Liver (tissue), 3 donors: Measurements from ENCODE around the gene ATOX1.

Source experiments
- CTCF ChIP-seq: fragments of 150-350 bp; IDR thresholded peaks from 2 replicates; pipeline ENCODE4 v1.5.1; 2017; ENCODE audit warnings: improper control_type of control experiment, low read depth, low read length; ENCODE audit not compliant: missing input control
- FOXA1 ChIP-seq: IDR thresholded peaks from 2 replicates; pipeline ENCODE4 v1.6.1; 2016; ENCODE audit warnings: antibody characterized with exemption
- GABPA ChIP-seq, 2 donors: IDR thresholded peaks in 1 of 2; conservative IDR thresholded peaks in 1 of 2; 2 replicates each; pipeline ENCODE4 v1.6.1; 2016; ENCODE audit warnings: antibody characterized with exemption in 2 of 2, mild to moderate bottlenecking in 1 of 2, moderate library complexity in 1 of 2
- JUND ChIP-seq, 2 donors: IDR thresholded peaks; 2 replicates each; pipeline ENCODE4 v1.6.1; 2016; ENCODE audit warnings: antibody characterized with exemption in 2 of 2
- NR2F2 ChIP-seq: IDR thresholded peaks from 2 replicates; pipeline ENCODE4 v1.6.1; 2016; ENCODE audit warnings: antibody characterized with exemption
- REST ChIP-seq: IDR thresholded peaks from 2 replicates; pipeline ENCODE4 v1.6.1; 2016; ENCODE audit warnings: antibody characterized with exemption, mild to moderate bottlenecking
- RXRA ChIP-seq, 2 donors: IDR thresholded peaks; 2 replicates each; pipeline ENCODE4 v1.6.1; 2017 to 2018; ENCODE audit warnings: antibody characterized with exemption in 2 of 2, mild to moderate bottlenecking in 1 of 2
- SP1 ChIP-seq: IDR thresholded peaks from 2 replicates; pipeline ENCODE4 v1.6.1; 2018; ENCODE audit warnings: antibody characterized with exemption, mild to moderate bottlenecking
- TAF1 ChIP-seq: conservative IDR thresholded peaks from 2 replicates; pipeline ENCODE4 v1.6.1; 2016; ENCODE audit warnings: antibody characterized with exemption, mild to moderate bottlenecking
- YY1 ChIP-seq: IDR thresholded peaks from 2 replicates; pipeline ENCODE4 v1.6.1; 2016; ENCODE audit warnings: antibody characterized with exemption, mild to moderate bottlenecking
- TF ChIP-seq, protein P1 (sequence below): IDR thresholded peaks from 2 replicates; pipeline ENCODE4 v1.6.1; 2016; ENCODE audit warnings: antibody characterized with exemption
- TF ChIP-seq, protein P2 (sequence below): IDR thresholded peaks from 2 replicates; pipeline ENCODE4 v1.6.1; 2016; ENCODE audit warnings: antibody characterized with exemption
- donor health status: healthy.
- donor health status: healthy.

GRCh38 chr5:151734064-151734408 is 24.4 kb downstream of the ATOX1 start:
- TF ChIP-seq REST (no peak), CTCF (no peak), FOXA1 (no peak), JUND (IDR thresholded peaks at IDR 0.05) (no peak), GABPA (IDR thresholded peaks at IDR 0.05 in 1 of 2, conservative IDR thresholded peaks at IDR 0.05 in 1 of 2) (no peak), SP1 (no peak), YY1 (no peak), RXRA (IDR thresholded peaks at IDR 0.05) (no peak), TAF1 (no peak), NR2F2 (no peak)
- TF ChIP-seq, protein P1, sequence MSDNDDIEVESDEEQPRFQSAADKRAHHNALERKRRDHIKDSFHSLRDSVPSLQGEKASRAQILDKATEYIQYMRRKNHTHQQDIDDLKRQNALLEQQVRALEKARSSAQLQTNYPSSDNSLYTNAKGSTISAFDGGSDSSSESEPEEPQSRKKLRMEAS = no peak
- TF ChIP-seq, protein P2, sequence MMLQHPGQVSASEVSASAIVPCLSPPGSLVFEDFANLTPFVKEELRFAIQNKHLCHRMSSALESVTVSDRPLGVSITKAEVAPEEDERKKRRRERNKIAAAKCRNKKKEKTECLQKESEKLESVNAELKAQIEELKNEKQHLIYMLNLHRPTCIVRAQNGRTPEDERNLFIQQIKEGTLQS = no peak
